IPS-20b (cell line): ENCODE data around the gene PLPP6.

Source experiments
- H3K27ac ChIP-seq: one replicate; pipeline ENCODE4 v1.5.1; 2013; ENCODE audit warnings: low read length
- H3K27me3 ChIP-seq: 2 replicates; pipeline ENCODE4 v1.6.1; 2013; ENCODE audit warnings: mild to moderate bottlenecking, low read length, inconsistent platforms; ENCODE audit not compliant: insufficient read depth
- H3K36me3 ChIP-seq: 2 replicates; pipeline ENCODE4 v1.6.1; 2013; ENCODE audit warnings: low read depth, mild to moderate bottlenecking, inconsistent platforms, low read length, moderate library complexity; ENCODE audit not compliant: insufficient read depth
- H3K4me1 ChIP-seq: 2 replicates; pipeline ENCODE4 v1.6.1; 2013; ENCODE audit warnings: mild to moderate bottlenecking, control low read depth, inconsistent platforms, low read length, moderate library complexity; ENCODE audit not compliant: insufficient read depth
- H3K4me3 ChIP-seq: 2 replicates; pipeline ENCODE4 v1.5.1; 2013; ENCODE audit warnings: mild to moderate bottlenecking, low read length, inconsistent platforms
- H3K9ac ChIP-seq: 2 replicates; pipeline ENCODE4 v1.6.1; 2013; ENCODE audit warnings: low read depth, mild to moderate bottlenecking, inconsistent platforms, low read length, moderate library complexity
- H3K9me3 ChIP-seq: 2 replicates; pipeline ENCODE4 v1.6.1; 2013; ENCODE audit warnings: mild to moderate bottlenecking, low read depth, low read length, inconsistent platforms; ENCODE audit not compliant: insufficient read depth

PLPP6 gene

DNA sequence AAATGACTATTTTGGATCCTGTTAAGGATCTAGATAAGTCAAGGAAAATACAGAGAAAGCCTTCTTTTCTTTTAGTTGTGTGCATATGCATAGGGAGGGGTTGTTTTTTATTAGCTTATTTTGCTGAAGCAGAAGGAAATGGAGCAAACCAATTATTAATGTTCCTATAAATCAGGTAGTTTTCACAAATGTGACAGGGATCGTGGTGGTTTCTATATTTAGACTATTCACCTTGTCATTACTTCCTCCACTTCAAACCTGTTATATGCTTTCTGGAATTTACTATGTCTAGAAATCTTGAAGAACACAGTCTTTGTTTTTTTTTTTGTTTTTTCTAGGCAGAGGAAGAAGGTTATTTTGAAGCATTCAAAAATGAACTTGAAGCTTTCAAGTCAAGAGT is 39.4 kb downstream of the PLPP6 start:
- no peak overlapping the region for H3K27ac ChIP-seq
- no peaks in the 10 kb centered on the region for H3K4me1 ChIP-seq
- no peaks in the 10 kb centered on the region for H3K9me3 ChIP-seq
- H3K4me3 ChIP-seq = no peak overlapping the region
- peaks cover 75% of the 10 kb centered on the region for H3K36me3 ChIP-seq
- H3K27me3 ChIP-seq = no peaks in the 10 kb centered on the region
- H3K9ac ChIP-seq = no peak overlapping the region

DNA sequence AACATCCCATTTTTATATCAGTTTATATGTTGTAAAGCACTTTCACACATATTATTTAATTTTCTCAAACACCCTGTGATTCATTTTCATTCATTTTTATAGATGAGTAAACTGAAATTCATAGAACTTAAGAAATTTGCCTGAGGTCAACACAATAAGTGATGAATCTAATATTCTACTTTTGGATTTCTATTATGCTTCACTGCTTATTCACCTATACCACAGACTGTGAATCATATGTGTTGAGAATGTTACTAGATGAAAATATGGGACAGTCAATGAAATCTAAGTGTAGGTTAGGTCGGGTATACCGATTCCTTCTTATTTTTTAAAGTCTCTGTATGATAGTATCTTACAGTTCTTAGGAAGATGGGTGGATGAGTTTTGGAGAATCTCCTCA is 42.0 kb downstream of the PLPP6 start:
- H3K9ac ChIP-seq = no peak overlapping the region
- peaks cover 67% of the 10 kb centered on the region for H3K36me3 ChIP-seq
- H3K27ac ChIP-seq = no peak overlapping the region
- no peaks in the 10 kb centered on the region for H3K9me3 ChIP-seq
- H3K4me1 ChIP-seq = no peaks in the 10 kb centered on the region
- no peaks in the 10 kb centered on the region for H3K27me3 ChIP-seq
- no peak overlapping the region for H3K4me3 ChIP-seq

GRCh38 chr9:4706021-4706420 is 43.9 kb downstream of the PLPP6 start:
- no peak overlapping the region for H3K4me3 ChIP-seq
- no peaks in the 10 kb centered on the region for H3K9me3 ChIP-seq
- H3K36me3 ChIP-seq = peaks cover 62% of the 10 kb centered on the region
- no peak overlapping the region for H3K9ac ChIP-seq
- no peaks in the 10 kb centered on the region for H3K27me3 ChIP-seq
- H3K4me1 ChIP-seq = no peaks in the 10 kb centered on the region
- H3K27ac ChIP-seq = no peak overlapping the region

DNA sequence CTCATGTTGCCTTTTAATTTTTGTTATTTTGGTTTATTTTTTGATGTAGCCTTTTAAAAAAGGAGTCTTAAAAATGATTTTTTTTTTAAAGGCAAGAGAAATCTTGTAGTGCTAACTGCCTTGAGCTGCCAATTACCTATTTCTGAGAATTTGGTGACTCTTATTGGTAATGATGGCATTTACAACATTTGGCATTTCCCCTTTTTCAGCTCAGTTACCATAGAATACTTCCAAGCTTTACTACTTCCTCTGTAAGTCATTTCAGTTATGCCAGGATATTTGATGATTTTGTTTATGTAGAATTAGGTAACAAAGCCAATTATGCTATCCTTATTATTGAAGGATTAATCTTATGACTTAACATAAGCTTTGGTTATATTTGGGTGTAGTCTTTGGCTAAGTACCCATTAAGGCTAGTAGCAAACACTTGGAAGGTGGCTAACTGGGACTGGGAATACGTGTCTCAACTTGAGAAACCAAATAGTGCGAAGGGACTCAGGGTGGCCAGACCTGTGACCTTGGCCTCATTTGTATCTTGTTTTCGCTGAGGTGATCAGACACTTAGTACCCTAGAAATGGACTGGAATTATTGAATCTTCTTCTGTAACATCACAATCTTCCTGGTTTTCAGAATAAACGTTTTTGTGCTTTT is 45.0 kb downstream of the PLPP6 start:
- Histone ChIP-seq H3K4me3 (no peak overlapping the region), H3K27me3 (no peaks in the 10 kb centered on the region)

DNA sequence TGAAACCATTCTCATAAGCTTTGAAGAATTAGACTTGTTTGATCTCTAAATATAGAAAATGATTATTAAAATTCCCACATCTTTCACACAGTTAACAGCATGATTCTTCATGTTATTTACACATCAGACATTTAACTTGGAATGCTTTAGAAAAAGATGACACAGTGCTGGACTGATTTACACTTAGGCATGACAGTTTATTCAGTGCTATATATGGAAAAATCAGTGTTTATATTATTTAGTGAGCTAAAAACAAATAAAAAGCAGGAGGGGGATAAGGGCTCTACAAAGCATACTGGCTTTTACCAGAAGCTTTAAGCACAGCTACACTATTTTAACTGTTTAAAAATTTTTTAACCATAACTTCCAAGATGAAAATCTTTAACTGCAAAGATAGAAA is 47.3 kb downstream of the PLPP6 start:
- Histone ChIP-seq H3K36me3 (peaks cover 55% of the 10 kb centered on the region), H3K9ac (no peak overlapping the region), H3K27ac (no peak overlapping the region), H3K4me1 (no peaks in the 10 kb centered on the region), H3K9me3 (no peaks in the 10 kb centered on the region), H3K4me3 (no peak overlapping the region), H3K27me3 (no peaks in the 10 kb centered on the region)

More for the DNA sequence above, 45.0 kb downstream of the PLPP6 start:
- Histone ChIP-seq H3K36me3 (peaks cover 59% of the 10 kb centered on the region), H3K27ac (no peak overlapping the region), H3K4me1 (no peaks in the 10 kb centered on the region), H3K9me3 (no peaks in the 10 kb centered on the region), H3K9ac (no peak overlapping the region)

- no peaks in the 10 kb centered on the region for H3K27me3 ChIP-seq
- H3K4me1 ChIP-seq = no peaks in the 10 kb centered on the region
- peaks cover 67% of the 10 kb centered on the region for H3K36me3 ChIP-seq
- no peaks in the 10 kb centered on the region for H3K9me3 ChIP-seq
- H3K27ac ChIP-seq = no peak overlapping the region
- no peak overlapping the region for H3K4me3 ChIP-seq
- H3K9ac ChIP-seq = no peak overlapping the region
Measured at GRCh38 chr9:4713849-4714248, 51.8 kb downstream of the PLPP6 start.

GRCh38 chr9:4714266-4715016 is 52.3 kb downstream of the PLPP6 start:
- H3K4me1 ChIP-seq = no peaks in the 10 kb centered on the region
- peaks cover 70% of the 10 kb centered on the region for H3K36me3 ChIP-seq
- H3K27ac ChIP-seq = no peak overlapping the region
- H3K9ac ChIP-seq = no peak overlapping the region
- no peaks in the 10 kb centered on the region for H3K27me3 ChIP-seq
- no peak overlapping the region for H3K4me3 ChIP-seq
- no peaks in the 10 kb centered on the region for H3K9me3 ChIP-seq
